ENCODE data around the gene FRYL.
"Not testable (repeated sequence)": the region's sequence is repeated elsewhere in the genome, so short reads cannot be mapped to it uniquely, and the experiment has no call there.

The FRYL gene

GRCh38 chr4:48490012-48490679 lies 289.9 kb downstream of the FRYL start, which contains the start of gene ZAR1:
ZAR1 (plus strand) TSS chr4:48490252; CDS start chr4:48490292, 40 bp downstream.
- peak; percentile 25 for ATAC-seq
- DNase-seq = peak; percentile 20

GRCh38 chr4:48489683-48490011 lies 290.4 kb downstream of the FRYL start:
- DNase-seq = no peak
- ATAC-seq = no peak

- ATAC-seq = no peak
Observed at GRCh38 chr4:48484494-48485168, 295.4 kb downstream of the FRYL start.

DNA sequence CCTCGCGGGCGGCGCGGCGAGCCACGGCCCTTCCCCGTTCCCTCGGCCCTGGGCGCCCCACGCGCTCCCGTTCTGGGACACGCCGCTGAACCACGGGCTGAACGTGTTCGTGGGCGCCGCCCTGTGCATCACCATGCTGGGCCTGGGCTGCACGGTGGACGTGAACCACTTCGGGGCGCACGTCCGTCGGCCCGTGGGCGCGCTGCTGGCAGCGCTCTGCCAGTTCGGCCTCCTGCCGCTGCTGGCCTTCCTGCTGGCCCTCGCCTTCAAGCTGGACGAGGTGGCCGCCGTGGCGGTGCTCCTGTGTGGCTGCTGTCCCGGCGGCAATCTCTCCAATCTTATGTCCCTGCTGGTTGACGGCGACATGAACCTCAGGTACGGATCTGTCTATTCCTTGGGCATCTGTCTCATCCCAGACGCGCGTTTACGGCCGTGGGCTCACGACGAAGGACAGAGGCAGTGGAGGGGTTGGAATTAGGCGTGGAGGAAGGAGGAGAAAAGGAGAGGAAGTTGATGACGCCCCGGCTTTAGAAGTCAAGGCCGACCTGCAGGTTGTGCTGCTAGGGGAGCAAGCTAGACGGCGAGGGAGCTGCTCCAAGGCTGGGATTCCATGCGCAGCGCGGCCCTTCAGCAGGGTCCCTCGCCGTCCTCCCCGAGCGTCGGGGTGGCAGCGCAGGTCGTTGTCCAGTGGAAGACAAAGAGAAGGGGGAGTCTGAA lies 296.1 kb downstream of the FRYL start:
- ATAC-seq = no peak
- DNase-seq = peak; percentile 15

More at GRCh38 chr4:48484494-48485168, 295.4 kb downstream of the FRYL start:
- no peak for DNase-seq

DNA sequence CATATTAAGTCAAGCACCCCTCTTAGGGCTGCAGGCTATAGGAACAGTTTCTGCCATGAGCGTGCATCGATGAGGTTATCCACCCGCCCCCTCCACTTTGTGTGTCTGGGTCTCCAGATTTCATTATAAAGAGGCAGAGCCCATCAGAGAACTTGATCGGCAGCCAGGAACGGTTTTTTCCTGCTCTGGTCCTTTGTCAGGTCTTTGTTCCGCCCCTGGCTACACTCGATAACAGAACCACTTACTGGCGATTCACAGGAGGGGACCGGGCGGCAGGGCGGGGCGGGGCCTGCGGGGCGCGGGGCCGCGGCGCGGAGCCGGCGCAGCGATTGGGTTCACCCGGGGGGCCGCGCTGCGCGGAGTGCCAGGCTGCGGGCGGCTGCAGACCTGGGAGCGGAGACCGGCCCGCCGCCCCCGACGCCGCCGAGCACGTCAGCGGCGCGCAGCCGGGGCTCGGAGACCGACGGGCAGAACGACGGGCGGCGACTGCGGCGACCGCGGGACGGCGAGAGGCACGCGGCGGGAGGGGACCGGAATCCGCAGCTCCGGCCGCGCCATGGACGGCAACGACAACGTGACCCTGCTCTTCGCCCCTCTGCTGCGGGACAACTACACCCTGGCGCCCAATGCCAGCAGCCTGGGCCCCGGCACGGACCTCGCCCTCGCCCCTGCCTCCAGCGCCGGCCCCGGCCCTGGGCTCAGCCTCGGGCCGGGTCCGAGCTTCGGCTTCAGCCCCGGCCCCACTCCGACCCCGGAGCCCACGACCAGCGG lies 296.9 kb downstream of the FRYL start, which contains the start of gene SLC10A4:
Gene SLC10A4, plus strand, starts transcription at position 338 of the 771 bp plus-strand sequence. Its CDS starts 219 bp downstream, at position 557.
- DNase-seq (peak; percentile 23), ATAC-seq (peak; percentile 46)

- no peak for ATAC-seq
- DNase-seq = no peak
Observed at GRCh38 chr4:48481581-48481980, 298.5 kb downstream of the FRYL start.

GRCh38 chr4:48478273-48478672 lies 301.8 kb downstream of the FRYL start:
- no peak for DNase-seq

DNA sequence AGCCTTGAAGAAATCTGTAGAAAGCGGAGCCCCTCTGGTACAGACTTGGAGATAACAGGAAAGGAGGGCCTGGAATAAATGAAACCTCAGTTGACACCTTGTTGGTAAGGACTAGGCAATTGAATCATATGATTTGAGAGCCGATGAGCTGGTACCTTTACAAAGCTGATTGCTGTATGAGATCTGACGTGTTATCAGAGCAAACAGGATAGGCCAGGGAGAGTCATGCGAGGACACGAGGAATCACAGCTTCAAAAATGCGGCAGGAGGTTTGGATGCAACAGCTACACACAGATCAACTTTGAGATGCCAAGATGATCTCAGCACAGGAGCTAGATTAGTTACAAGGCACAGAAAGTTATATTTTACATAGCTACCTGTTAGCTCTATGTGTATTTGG lies 304.3 kb downstream of the FRYL start:
- ATAC-seq = no peak

More at GRCh38 chr4:48478273-48478672, 301.8 kb downstream of the FRYL start:
- ATAC-seq = no peak

DNA sequence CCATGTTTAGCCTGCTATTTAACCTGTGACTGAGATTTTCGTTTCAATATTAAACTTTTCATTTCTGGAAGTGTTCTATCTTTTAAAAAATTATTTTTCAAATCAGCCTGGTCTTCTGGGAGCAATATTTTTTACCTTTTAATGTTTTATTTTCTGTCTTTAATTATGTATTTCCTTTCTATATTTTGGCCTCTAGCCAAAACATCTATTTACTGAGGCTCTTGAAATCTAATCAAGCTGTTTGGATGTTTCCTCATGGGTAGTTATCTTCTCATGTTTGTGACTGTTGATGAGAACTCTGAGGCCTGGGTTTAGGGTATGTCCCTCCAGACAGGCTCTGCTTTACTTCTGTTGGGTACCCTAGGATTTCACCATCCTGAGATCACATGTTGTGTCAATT lies 307.3 kb downstream of the FRYL start:
- DNase-seq (no peak), ATAC-seq (no peak)

More for the DNA sequence above, 304.3 kb downstream of the FRYL start:
- DNase-seq = no peak

GRCh38 chr4:48470570-48470969 lies 309.5 kb downstream of the FRYL start:
- DNase-seq (no peak), ATAC-seq (no peak)

DNA sequence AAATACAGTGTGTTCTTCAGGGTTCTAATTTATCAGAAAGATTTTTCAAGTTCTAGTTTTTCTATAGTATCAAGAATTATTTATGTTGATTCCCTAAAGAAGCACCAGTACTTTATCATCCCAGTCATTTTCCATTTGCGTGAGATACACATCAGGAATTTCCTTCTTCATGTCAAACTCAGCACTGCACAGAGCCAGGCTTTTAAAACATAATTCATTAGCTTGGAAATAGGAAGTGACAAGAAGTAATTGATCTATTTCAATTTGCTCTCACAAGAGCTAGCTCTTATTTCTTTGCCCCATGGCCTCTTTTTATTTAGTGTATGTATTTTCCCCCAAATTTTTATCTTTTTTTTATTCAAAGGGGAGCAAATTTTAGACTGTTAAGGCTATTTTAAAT lies 309.9 kb downstream of the FRYL start:
- DNase-seq = no peak
- no peak for ATAC-seq

- DNase-seq (no peak), ATAC-seq (no peak)
Observed at GRCh38 chr4:48467891-48468290, 312.2 kb downstream of the FRYL start.

GRCh38 chr4:48467442-48467841 lies 312.6 kb downstream of the FRYL start:
- DNase-seq (no peak), ATAC-seq (no peak)

DNA sequence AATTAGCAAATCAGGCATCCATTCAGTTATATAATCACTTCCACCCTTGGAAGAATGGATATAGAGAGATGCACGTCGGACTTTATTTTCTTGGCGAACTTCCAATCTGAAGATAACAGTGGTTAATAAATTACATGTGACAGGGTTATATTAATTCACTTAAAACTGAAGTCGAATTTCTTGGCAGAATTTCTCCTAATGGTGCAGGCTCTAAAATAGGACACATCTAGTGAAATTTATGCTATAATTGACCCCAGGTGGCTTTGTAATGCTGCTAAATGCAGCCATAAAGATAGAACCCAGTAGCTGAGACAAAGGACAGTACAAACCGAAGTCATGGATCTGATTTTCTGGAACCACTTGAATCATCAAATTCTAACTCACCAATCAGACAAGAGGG lies 317.7 kb downstream of the FRYL start:
- ATAC-seq (no peak), DNase-seq (no peak)

DNA sequence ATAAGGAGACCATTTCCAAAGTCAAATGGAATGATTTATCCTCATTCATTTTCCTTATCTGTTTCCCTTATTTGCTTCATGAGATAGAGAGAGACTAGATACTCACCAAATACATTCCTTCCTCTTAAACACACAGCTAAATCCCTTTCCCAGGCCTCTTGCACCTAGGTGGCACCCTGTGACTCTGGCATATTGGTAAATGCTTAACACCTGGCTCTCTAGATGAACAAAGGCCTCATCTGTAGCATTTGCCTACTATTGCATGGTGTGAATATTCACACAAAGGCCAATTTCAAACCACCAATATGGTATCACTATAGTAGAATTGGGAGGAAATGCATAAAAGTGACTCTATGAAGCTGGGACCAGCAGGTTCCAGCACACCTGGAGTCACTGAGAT lies 319.1 kb downstream of the FRYL start:
- ATAC-seq = no peak
- DNase-seq = no peak

- DNase-seq = no peak
- ATAC-seq = no peak
Observed at GRCh38 chr4:48454591-48454990, 325.5 kb downstream of the FRYL start.

DNA sequence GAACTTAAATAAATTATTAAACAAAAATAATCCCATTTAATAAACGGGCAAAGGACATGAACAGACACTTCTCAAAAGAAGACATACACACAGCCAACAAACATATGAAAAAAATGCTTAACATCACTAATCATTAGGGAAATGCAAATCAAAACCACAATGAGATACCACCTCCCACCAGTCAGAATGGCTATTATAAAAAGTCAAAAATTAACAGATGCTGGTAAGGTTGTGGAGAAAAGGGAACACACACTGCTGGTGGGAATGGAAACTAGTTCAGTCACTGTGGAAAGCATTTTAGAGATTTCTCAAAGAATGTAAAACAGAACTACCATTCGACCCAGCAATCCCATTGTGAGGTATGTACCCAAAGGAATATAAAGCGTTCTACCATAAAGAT lies 328.4 kb downstream of the FRYL start:
- not testable (repeated sequence) for ATAC-seq, DNase-seq

GRCh38 chr4:48450740-48451139 lies 329.3 kb downstream of the FRYL start:
- no peak for DNase-seq
- ATAC-seq = no peak

GRCh38 chr4:48449151-48449550 lies 330.9 kb downstream of the FRYL start:
- DNase-seq (no peak), ATAC-seq (no peak)
